GM19239 (cell line): ENCODE results near the gene SH3RF3.

Experiments used
- DNase-seq: peaks from one replicate; pipeline ENCODE4 v3.0.0; 2011; ENCODE audit warnings: low spot score; ENCODE audit not compliant: insufficient read length
- FAIRE-seq: peaks from 2 replicates; lab custom pipeline; 2011; peaks lifted over from hg19 to GRCh38; lab: Jason Lieb, UNC

The SH3RF3 gene

GRCh38 chr2:109293663-109294062 is 164.7 kb downstream of the SH3RF3 start:
- no peak for FAIRE-seq

GRCh38 chr2:109294523-109294922 is 165.5 kb downstream of the SH3RF3 start:
- no peak for FAIRE-seq
- no peak for DNase-seq

More at GRCh38 chr2:109293663-109294062, 164.7 kb downstream of the SH3RF3 start:
- DNase-seq = no peak

DNA sequence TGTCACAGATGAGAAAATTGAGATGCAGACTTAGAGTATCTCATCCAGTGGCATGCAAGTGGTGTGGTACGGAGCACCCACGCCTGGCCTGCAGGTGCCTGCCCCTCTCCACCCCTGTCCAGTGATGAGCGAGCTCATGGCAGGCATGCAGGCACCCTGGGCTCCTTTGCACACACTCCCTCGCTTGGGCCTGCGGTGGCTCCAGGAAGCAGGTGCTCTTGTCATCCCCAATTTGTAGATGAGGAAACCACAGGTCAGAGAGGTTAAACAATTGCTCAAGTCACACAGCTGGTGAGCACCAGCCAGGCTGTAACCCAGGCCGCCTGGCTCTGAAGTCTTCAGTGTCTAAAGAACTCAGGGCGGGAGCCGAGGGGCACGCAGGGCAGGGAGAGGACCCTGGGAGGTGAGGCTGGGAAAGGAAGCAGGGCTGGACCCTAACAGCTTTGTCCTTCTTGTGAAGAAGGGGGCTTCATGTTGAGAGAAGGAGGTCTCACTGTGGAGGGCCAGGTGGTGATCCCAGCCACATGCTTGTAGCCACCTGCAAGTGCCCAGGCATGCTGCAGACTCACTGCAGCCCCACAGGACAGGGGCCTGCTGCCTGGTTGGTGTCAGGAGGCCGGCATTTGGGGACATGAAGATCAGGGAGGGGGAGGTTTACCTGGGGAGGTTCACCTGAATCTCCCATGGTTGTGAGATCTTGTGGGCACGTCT is 166.2 kb downstream of the SH3RF3 start:
- DNase-seq = no peak
- no peak for FAIRE-seq

DNA sequence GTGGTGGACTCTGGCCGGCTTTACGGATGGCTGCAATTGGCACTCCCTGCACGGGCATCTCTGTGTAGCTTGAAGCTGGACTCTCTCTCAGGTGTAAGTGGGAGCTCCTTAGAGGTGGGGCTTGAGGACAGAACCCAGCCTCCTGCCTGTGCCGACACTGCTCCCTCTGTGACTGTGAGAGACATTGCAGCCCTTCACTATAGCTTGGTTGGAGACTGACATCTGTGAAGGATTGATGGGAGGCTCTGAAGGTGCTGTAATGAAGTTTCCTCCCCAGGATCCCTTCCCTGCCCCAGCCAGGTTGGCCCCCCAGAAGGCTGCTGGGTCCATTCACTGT is 166.7 kb downstream of the SH3RF3 start:
- no peak for DNase-seq
- no peak for FAIRE-seq

DNA sequence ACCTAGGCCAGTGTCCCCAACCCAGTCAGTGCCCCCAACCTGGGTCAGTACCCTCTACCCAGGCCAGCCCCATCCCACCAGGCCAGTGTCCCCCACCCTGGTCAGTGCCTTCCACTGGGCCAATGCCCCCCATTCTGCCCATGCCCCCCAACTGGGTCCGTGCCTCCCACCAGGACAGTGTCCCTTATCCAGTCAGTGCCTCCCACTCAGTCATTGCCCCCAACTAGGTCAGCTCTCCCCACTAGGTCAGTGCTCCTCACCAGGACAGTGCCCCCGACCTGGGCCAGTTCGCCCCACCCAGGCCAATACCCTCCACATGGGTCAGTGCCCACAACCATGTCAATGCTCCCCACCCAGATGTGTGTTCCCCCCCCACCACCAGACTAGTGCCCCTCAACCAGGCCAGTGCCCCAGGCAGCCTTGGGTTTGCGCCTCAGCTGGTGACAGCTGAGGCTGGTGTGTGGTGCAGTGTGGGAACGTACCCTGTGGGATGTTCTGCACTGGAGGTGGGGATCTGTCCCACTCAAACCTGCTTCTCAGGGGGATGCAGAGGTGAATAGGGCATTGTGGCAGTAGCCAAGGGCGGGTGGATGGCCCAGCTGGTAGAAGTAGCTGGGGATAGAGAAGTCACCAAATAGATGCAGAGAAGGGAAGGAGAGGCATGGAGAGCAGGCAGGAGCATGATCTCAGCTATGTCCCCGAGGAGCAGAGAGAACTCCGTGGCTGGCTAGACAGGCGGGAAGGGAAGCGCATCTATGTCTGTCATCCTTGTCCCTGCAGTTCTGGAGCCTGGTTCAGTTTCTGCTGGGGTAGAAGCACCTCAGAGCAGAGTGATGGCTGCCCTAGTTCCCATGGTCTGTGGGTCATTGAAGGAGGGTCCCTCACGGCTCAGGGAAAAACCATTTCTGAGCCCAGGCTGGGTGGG is 168.8 kb downstream of the SH3RF3 start:
- FAIRE-seq (no peak), DNase-seq (no peak)

DNA sequence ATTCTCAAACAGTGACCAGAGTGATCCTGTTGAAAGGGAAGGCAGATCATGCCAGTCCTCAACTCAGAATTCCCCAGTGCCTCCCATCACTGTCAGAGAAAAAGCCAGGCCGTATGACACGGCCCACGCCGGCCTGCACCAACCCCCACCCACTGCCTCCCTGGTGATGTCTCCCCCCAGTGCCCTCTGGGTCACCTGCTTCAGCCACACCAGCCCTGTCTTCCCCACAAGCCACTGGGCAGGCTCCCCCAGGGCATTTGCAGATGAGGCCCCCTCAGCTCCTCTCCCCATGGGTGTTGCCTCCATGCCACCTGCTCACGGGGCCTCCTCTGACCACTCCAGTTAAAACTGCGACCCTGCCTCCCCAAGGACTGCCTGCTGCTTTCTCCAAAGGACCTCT is 169.8 kb downstream of the SH3RF3 start:
- DNase-seq (no peak), FAIRE-seq (no peak)

GRCh38 chr2:109299536-109299935 is 170.5 kb downstream of the SH3RF3 start:
- FAIRE-seq (no peak), DNase-seq (no peak)

DNA sequence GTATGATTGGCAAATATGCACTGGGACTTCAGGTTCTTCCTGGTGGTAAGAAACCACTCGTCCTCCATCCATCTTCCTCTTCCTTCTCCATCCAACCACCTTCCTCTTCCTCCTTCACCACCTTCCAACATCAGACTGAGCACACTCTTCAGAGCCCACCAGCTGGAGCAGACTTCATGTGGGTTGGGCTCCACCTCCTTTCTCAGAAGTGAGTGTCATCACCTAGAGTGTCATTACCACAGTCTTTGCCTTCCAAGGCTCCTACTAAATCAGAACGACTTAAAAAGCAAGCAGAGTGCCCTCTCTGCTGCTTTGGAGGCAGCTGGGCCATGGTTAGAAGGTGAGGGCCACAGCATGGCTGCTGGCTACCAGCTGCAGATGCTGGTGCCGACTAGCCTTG is 171.6 kb downstream of the SH3RF3 start:
- no peak for FAIRE-seq

DNA sequence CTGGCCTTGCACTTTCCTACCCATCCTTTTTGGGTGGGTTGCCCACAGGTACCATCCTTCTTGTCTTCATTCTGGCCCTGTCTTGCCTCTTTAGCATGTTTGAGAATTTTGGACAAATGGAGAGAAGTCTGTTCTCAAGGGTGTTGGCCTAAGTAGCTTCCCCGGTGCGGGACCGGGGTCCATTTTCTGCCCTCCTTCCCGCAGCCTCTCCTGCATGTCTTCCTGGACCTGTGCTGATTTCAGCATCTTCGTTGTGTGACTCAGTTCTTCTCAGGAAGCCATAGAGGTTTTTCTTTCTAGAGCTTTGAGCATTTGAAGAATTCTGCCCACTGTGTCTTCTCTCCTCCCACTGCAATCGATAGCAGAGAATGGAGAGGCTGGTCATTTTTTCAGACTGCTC is 172.7 kb downstream of the SH3RF3 start:
- no peak for DNase-seq
- no peak for FAIRE-seq

More for the DNA sequence above, 171.6 kb downstream of the SH3RF3 start:
- no peak for DNase-seq

GRCh38 chr2:109302319-109302718 is 173.3 kb downstream of the SH3RF3 start:
- FAIRE-seq (no peak), DNase-seq (no peak)

DNA sequence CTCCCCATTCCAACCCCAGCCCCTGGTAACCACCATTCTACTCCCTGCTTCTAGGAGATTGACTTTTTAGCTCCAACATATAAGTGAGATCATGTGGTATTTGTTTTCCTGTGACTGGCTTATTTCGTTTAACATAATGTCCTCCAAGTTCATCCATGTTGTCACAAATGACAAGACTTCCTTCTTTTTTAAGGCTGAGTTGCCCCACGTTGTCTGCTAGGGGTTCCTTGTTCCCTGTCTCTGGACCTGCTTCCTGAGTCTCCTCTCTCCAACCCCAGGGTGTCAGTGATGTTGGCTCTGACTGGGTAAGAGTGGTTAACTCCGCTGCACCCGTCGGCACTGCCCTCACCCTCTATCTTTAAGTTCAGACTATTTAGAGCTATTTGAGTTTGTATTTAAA is 175.2 kb downstream of the SH3RF3 start:
- no peak for DNase-seq
- FAIRE-seq = no peak

GRCh38 chr2:109304731-109305470 is 175.9 kb downstream of the SH3RF3 start:
- no peak for DNase-seq
- no peak for FAIRE-seq

GRCh38 chr2:109305490-109306167 is 176.6 kb downstream of the SH3RF3 start:
- no peak for FAIRE-seq
- DNase-seq = no peak

GRCh38 chr2:109306190-109306589 is 177.2 kb downstream of the SH3RF3 start:
- DNase-seq (no peak), FAIRE-seq (no peak)

GRCh38 chr2:109311771-109312170 is 182.8 kb downstream of the SH3RF3 start:
- DNase-seq (no peak), FAIRE-seq (no peak)

DNA sequence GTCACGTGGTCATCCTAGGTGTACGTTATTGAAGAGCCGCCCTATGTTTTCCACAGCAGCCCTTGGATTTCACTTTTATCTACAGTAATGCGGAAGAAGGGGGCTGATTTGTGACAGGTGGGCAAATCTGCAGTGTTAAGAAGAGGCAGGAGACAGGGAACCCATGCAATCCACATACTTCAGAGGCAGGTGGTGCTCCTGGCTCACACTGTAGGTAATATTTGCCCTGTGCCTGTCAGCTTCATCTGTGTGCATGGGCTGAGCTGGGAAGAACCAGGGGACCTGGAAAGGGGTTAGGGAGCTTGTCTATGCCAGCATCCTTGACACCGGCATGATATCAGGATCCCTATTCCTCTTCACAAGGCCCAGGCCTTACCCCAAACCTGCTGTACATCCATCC is 183.9 kb downstream of the SH3RF3 start:
- FAIRE-seq (no peak), DNase-seq (no peak)

GRCh38 chr2:109313343-109313742 is 184.3 kb downstream of the SH3RF3 start:
- no peak for DNase-seq
- no peak for FAIRE-seq

DNA sequence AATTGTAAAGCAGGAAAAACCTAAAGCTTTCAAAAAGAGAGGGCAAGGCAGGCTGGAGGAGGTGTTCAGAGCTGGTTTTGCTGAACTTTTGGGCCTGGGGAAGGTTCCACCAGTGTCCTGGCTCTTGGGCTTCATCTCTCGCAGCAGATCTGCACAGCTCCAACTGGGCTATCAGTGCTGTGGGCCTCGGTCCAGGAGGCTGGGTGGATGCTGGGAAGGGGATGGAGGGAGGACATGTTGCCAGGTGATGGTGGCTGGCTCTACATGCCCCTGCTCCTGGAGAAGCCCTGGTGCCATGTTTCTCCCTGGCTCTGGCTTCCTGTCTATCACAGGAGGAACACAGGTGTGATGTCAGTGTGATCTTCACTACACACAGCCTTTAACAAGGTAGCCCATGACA is 187.1 kb downstream of the SH3RF3 start:
- FAIRE-seq (no peak), DNase-seq (no peak)

- DNase-seq (no peak), FAIRE-seq (no peak)
Measured at GRCh38 chr2:109317471-109318095, 188.6 kb downstream of the SH3RF3 start.
